Endometrial microvascular endothelial cells (primary cell): Measurements from ENCODE around the gene NLRC5. TPM values are rescaled to one million over a fixed set of nuclear protein-coding genes. Genes with fewer than 3 reads are reported as not detected.
"Not testable (repeated sequence)": the region's sequence is repeated elsewhere in the genome, so short reads cannot be mapped to it uniquely, and the experiment has no call there.

Experiments
- in situ Hi-C: cut with HindIII; loops from 2 replicates; pipeline ENCODE4 v1.10.0; 2017; ENCODE audit warnings: low sequenced_read_pairs, low pct_unique_long_range_greater_than_20kb; ENCODE audit errors: inconsistent ontology term
- total RNA-seq: library from RNA; depleted of rRNA; stranded (reverse); fragments of >200 nt; gene quantifications from one replicate; pipeline ENCODE4 v1.2.3, GENCODE V29; 2015; ENCODE audit errors: inconsistent ontology term

The NLRC5 gene
- total RNA-seq, 1 donor from 2014 or later: 35.0 TPM

- in situ Hi-C loops: no loop called here
Observed at GRCh38 chr16:57084257-57084770, 95.0 kb downstream of the NLRC5 start.

- in situ Hi-C loops: no loop called here
Observed at GRCh38 chr16:57084996-57085395, 95.6 kb downstream of the NLRC5 start.

GRCh38 chr16:57087003-57087402 lies 97.6 kb downstream of the NLRC5 start:
- in situ Hi-C loops: no loop called here

- in situ Hi-C loops: no loop called here
Observed at GRCh38 chr16:57089406-57089805, 100.0 kb downstream of the NLRC5 start.

- in situ Hi-C loops: no loop called here
Observed at GRCh38 chr16:57091200-57091974, 102.0 kb downstream of the NLRC5 start.

GRCh38 chr16:57091975-57092785 lies 102.8 kb downstream of the NLRC5 start, which contains the start of gene CPNE2:
Gene CPNE2 (plus strand): TSS chr16:57092583. CDS start chr16:57110743, 18,160 bp downstream.
- in situ Hi-C loops: no loop called here

- in situ Hi-C loops: no loop called here
Observed at GRCh38 chr16:57092786-57093411, 103.5 kb downstream of the NLRC5 start.

- in situ Hi-C loops: no loop called here
Observed at GRCh38 chr16:57093666-57094564, 104.6 kb downstream of the NLRC5 start.

- in situ Hi-C loops: no loop called here
Observed at GRCh38 chr16:57094911-57095310, 105.6 kb downstream of the NLRC5 start.

- in situ Hi-C loops: no loop called here
Observed at GRCh38 chr16:57096192-57096591, 106.8 kb downstream of the NLRC5 start.

- in situ Hi-C loops: no loop called here
Observed at GRCh38 chr16:57096793-57097192, 107.4 kb downstream of the NLRC5 start.

GRCh38 chr16:57098188-57098841 lies 109.0 kb downstream of the NLRC5 start:
- in situ Hi-C loops: no loop called here

GRCh38 chr16:57099965-57100364 lies 110.6 kb downstream of the NLRC5 start:
- in situ Hi-C loops: not testable (repeated sequence)

- in situ Hi-C loops: no loop called here
Observed at GRCh38 chr16:57100445-57100844, 111.1 kb downstream of the NLRC5 start.

- in situ Hi-C loops: no loop called here
Observed at GRCh38 chr16:57102888-57103851, 113.8 kb downstream of the NLRC5 start.

GRCh38 chr16:57104706-57105105 lies 115.3 kb downstream of the NLRC5 start:
- in situ Hi-C loops: no loop called here

GRCh38 chr16:57105184-57105583 lies 115.8 kb downstream of the NLRC5 start:
- in situ Hi-C loops: no loop called here
